Measurements from ENCODE around the gene TNPO2. TPM values are rescaled to one million over a fixed set of nuclear protein-coding genes. Genes with fewer than 3 reads are reported as not detected.

Gene TNPO2
- 70.6 TPM for total RNA-seq

DNA sequence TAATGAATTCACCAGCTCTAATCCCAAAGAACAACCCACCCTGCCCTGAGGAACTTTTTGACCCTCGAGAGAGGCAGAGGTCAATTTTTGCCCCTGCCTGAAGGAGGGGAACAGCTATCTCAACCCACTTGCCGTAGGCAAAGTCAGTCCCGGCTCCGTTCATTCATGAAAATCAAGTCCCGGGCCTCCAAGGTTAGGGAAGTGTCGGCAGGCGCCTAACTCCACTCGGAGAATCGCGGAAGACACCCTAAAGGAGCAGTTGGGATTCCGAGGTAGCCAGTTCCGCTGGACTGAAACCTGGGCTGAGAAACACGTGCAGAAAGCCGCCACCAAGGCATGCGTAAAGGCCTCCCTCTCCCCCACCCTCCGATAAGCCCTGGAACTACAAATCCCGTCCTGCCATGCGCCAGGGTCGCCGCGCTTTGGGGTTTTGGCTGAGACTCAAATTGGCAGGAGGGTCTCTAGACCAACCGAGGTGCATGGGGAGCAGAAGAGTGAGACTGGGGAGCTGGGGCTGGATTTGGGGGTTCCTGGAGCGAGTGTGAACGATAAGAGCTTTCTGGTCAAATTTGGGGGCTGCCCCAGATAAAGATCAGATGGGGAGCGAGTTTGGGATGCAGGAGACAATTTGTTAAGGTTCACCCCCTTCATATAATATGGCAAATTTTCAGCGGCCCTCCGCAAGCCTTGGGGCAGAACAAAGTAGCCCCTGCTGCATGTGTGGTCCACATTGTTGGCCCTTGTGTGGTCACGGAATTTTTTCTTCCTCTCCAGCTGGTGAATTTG lies at the start of gene TNPO2:
TSS of gene TNPO2 (minus strand) at position 292 of the 786 bp plus-strand sequence. CDS start 2,955 bp downstream, outside the sequence.
- ATAC-seq (peak; percentile 66), DNase-seq (ENCODE audit: low spot score) (no peak)
- intact Hi-C loops (cut with DNase I): no loop called here

DNA sequence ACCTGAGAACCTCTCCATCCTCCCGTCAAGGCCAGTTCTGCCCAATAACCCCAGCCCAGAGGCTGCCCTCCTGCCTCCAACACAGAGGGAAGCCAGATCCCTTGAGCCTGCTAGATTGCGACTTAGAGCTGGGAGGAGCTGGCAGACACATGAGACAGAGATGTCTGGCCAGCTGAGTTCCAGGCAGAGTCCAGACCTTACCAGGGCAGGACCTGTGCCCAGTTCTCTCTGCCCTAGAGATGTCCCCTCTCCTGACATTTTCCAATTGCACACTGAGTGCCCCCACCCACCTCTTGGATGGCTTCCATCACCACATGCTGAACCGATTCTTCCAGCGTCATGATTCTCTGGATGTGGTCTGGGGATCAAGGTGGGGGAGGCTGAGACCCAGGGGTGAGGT lies 48.6 kb upstream of the TNPO2 start:
- DNase-seq (ENCODE audit: low spot score) (no peak), ATAC-seq (no peak)
- intact Hi-C loops (cut with DNase I): no loop called here

DNA sequence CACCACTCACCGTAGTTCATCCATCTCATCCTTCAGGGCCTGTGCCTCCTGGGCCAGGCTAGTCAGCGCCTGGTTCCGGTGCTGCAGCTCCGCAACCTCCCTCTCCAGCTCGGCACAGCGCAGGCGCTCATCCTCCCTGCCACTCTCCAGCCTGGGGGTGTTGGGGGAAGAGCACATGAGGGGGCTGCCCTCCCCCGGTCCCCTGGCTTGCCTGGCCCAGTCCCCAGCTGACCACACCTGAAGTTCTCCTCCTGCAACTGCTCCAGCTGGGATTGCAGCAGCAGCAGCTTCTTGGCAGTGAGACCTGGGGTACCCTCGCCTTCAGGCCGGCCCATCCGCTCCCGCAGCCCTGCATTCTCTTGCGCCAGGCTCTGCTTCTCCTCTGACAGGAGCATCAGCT lies 47.2 kb upstream of the TNPO2 start:
- no peak for ATAC-seq
- intact Hi-C loops (cut with DNase I): no loop called here
- no peak for DNase-seq (ENCODE audit: low spot score)

DNA sequence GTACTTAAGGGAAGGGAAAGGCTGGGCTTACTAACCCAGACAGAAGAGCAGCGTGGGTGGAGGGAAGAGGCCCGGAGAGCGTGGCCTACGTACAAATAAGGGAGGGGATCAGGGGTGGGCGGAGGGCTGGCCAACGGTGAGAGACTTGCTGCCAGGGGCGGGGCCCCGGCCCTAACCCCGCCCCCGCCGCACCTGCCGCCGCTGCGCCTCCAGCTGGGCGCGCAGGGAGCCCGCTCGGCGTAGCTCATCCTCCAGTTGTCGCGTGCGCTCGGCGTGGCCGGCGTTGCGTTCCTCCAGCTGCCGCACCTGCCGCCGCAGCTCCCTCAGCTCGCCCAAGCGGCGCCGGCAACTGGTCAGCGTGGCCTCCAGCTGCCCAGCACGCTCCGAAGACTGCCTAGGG lies 46.0 kb upstream of the TNPO2 start:
- intact Hi-C loops (cut with DNase I): no loop called here
- no peak for DNase-seq (ENCODE audit: low spot score)
- ATAC-seq: no peak

DNA sequence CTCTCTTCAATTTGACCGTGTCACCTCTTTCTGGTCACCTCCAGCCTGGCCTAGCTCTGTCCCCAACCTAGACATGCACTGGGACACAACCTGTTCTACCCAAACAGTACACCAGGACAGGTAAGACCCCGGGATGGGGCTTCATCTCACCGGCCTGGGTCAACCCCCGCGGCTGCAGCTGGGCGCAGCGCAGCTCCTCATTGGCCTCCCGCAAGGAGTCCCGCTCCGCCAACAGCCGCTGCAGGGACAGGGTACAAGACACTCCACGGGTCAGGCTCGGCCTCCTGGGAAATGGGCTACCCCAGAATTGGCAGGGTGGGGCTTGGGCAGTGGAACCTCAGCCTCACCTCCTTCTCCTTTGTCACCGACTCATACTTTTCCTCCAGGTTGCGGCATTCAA lies 43.9 kb upstream of the TNPO2 start:
- DNase-seq (ENCODE audit: low spot score) (no peak), ATAC-seq (no peak)
- intact Hi-C loops (cut with DNase I): no loop called here

DNA sequence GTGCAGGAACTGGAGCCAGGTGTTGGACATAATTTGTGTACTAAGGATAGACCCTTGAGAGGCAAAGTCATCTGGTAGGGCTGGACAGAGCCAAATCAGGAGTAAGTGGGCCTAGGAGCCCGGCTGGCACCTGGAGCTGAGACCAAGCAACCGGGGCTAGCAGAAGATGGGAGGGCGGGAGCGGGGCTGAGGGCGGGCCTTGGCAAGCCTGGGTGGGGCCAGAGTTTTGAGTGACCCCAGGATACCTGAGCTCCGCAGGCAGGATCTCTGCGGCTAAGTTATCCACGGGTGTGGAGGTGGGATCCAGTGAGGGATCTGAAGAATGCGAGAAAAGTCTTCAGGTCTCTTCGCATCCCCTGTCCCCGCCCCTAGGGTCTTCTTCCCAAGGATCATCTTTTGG lies 43.4 kb upstream of the TNPO2 start:
- intact Hi-C loops (cut with DNase I): no loop called here
- DNase-seq (ENCODE audit: low spot score) (no peak), ATAC-seq (no peak)

DNA sequence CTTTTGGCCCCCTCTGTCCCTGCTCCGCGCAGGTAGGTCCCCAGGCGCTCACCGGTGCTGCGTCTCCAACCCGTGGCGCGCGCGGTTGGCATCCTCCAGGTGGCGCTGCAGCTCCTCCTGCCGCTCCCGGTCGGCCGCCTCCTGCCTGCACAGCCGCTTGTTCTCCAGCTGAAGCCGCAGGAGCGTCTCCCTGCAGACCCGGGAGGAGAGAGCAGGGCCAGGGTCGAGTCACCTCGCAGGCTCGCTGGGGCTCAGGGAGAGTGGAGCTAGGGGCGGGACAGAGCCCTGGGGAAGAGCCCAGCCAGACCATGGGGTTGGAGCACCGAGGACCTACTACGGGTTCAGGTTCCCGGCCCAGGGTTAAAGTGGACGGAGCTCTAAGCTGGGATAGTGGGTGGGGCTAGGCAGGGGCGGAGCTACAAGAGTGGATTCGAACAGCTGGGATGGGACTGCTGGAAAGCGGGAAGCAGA lies 42.4 kb upstream of the TNPO2 start:
- intact Hi-C loops (cut with DNase I): no loop called here
- ATAC-seq (peak; percentile 89), DNase-seq (ENCODE audit: low spot score) (peak; percentile 86)

DNA sequence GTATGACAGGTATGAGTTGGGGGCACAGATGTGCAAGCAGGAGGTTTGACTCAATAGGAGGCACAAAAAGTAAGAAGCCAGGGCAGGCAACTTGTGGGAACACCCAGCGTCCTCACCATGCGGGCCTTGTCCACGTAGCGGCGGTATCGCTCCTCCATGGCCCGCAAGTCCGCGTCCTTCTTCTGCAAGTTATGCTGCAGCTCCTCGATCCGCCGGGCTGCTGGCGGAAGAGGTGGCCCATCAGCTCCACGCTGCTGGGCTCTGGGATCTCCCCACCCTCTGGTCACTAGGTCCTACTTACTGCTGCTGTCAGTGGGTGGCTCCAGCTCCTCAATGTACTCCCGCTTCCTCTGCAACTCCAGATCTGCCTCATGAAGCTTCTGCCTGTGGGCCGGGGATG lies 41.0 kb upstream of the TNPO2 start:
- intact Hi-C loops (cut with DNase I): loop anchor here (5.0 kb wide), 1 partner anchor 38 kb away; the partner anchor contains the start of genes PRDX2 and THSD8

DNA sequence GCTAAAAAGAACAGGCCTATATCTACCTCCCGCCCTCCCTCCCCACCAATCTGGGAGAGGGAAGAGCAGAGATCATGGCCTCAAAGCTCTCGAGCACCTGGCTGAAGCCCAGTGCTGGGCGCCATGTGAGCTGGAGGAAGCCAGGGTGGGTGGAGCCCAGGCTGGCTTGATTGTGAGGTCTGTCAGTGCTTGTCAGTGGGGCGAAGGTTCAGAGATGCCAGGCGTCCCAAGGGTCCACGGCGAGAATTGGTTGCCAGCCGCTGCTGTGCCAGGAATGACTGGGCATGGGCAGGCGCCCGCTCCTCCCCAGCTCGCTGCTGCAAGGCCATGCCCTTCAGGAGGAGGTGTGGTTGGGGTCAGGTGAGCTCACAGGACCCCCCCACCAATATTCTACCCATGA lies 39.4 kb upstream of the TNPO2 start:
- ATAC-seq (peak; percentile 9), DNase-seq (ENCODE audit: low spot score) (no peak)
- intact Hi-C loops (cut with DNase I): loop anchor here (5.0 kb wide), 1 partner anchor 39 kb away; the partner anchor contains the start of genes PRDX2 and THSD8

More for the DNA sequence above, 41.0 kb upstream of the TNPO2 start:
- DNase-seq (ENCODE audit: low spot score) (no peak), ATAC-seq (no peak)

DNA sequence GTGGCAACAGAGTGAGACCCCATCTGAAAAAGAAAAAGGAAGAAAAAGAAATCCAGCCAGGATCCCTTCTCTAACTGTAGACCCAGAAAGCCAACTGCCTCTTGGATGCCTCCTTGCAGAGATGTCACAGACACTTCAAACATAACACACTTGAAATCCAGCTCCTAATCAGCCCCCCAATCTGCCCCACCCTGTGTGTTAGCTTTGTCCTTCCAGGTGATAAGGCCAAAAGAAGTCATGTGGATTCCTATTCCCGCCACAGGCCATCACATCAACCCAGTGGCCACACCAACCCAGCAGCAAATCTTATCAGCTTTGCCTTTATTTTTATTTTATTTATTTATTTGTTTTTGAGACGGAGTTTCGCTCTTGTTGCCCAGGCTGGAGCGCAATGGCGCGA lies 36.0 kb upstream of the TNPO2 start:
- ATAC-seq (no peak), DNase-seq (ENCODE audit: low spot score) (no peak)
- intact Hi-C loops (cut with DNase I): loop anchor here (5.0 kb wide), 2 partner anchors 43 to 88 kb away; partner anchors contain the start of genes PRDX2 and THSD8

DNA sequence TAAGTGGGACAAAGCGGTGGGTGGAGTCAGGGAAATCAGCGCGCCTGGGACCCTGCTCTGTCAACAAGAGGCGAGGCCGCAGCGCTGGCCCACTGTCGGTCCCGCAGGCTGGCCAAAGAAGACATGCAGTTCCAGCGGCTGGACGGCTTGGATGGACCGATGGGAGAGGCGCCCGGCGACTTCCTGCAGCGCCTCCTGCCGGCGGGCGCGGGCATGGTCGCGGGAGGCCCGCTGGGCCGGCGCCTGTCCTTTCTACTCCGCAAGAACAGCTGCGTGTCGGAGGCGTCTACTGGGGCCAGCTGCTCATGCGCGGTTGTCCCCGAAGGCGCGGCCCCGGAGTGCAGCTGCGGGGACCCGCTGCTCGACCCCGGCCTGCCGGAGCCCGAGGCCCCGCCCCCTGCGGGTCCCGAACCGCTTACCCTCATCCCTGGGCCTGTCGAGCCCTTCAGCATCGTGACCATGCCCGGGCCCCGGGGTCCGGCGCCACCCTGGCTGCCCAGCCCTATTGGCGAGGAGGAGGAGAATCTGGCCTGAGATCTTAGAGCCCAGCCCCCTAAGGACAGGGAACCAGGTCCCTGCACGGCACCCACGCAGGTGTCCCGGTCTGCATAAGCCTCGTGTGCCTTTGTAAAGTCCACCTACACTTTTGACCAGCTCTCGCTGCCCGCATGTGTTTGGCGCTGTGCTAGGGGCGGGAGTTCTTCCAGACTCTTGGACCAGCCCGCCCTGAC lies 34.0 kb upstream of the TNPO2 start:
- intact Hi-C loops (cut with DNase I): loop anchor here (5.0 kb wide), 1 partner anchor 90 kb away; no protein-coding TSS in a partner anchor
- DNase-seq (ENCODE audit: low spot score) (peak; percentile 74), ATAC-seq (peak; percentile 67)

DNA sequence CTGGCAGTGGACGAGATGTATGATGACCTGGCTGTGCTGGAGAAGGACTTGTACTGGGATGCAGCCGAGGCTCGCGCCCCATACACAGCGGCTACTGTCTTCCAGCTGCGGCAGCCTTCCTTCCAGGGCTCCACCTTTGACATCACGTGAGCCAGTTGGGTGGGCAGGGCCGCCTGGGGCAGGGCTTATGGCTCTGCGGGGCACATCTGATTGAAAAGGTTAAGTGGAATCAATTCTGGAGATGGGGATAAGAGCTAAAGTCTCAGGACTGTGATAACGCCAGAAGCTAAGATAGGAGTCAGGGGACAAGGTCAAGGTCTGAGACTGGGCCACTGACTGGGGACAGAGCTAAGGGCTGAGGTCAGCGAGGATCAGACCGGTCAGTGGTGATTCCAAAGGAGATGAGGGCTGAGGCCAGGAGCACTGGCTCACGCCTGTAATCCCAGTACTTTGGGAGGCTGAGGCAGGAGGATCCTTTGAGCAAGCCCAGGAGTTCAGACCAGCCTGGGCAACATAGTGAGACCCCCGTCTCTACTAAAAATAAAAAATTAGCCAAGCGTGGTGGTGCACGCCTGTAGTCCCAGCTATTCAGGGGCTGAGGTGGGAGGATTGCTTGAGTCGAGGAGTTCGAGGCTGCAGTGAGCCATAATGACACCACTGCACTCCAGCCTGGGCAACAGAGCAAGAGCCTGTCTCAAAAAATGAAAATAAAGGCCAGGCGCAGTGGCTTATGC lies 32.6 kb upstream of the TNPO2 start:
- intact Hi-C loops (cut with DNase I): loop anchor here (5.0 kb wide), 1 partner anchor 91 kb away; no protein-coding TSS in a partner anchor
- ATAC-seq: no peak
- DNase-seq (ENCODE audit: low spot score): no peak

DNA sequence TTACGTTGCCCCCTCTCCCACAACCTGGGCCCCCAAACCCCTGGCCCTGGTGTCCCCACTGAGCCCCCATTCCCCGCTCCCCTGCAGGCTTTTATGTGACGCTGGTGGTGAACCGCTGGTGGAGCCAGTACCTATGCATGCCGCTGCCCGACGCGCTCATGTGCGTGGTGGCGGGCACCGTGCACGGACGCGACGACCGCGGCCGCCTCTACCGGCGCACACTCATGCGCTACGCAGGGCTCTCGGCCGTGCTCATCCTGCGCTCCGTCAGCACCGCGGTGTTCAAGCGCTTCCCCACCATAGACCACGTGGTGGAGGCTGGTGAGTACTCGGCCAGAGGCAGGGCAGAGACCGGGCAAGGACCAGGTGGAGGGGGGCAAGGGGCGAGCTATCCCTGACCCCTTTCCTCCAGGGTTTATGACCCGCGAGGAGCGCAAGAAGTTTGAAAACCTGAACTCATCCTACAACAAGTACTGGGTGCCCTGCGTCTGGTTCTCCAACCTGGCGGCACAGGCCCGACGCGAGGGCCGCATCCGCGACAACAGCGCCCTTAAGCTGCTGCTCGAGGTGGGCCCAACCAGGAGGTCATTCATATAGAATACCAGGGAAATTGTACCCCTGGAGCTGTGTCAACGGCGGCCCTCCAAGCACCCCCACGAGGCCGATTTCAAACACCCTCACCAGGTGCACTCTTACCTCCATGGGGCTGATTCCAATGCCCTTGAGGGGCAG lies 30.9 kb upstream of the TNPO2 start:
- DNase-seq (ENCODE audit: low spot score): no peak
- ATAC-seq: no peak
- intact Hi-C loops (cut with DNase I): loop anchor here (5.0 kb wide), 1 partner anchor 93 kb away; no protein-coding TSS in a partner anchor

DNA sequence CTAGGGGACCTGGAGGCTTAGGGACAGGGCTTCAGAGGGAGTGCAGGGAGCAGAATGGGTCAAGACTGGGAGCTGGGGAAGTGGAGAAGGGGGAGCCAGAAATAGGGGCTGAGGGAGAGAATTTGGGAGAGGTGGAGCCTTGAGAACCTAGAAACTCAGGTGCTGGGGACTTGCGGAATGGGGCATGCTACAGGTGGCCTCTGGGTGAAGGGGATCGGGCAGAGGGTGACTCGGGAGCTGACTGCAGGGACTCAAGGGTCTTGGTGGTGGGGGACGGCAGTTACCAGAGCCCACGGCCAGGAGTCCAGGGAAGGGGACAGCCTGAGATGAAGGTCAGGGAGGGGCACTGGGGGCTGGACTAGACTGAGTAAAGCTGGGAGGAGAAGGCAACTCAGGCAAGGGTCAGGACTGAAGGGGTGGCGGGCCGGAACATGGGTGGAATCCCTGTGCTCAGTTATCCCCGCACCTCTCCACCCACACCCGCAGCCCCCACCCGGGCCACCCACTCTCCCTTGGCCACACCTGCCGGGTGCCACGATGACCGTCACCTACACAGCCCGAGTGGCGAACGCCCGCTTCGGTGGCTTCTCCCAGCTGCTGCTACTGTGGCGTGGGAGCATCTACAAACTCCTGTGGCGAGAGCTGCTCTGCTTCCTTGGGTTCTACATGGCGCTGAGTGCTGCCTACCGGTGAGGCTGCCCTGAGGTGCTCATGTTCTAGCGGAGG lies 28.5 kb upstream of the TNPO2 start:
- intact Hi-C loops (cut with DNase I): no loop called here
- DNase-seq (ENCODE audit: low spot score): no peak
- no peak for ATAC-seq

DNA sequence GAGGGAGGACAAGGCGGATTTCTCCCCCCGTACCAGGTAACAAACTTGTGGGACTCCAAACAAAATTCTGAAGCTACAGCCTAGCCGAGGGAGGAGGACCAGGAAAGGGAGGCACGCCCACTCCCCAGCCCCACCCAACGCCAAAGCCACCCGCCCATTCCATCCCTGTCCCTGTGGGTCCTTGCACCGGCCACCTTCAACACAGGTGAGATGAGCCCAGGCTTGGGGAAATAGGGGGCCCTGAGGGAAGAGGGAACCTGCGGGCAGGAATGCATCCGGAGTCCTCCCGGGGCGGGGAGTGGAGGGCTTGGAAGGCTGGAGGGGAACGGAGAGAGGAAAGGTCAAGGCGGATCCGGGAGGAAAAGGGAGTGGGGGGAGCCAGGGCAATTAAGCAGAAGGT lies 27.9 kb upstream of the TNPO2 start, which contains the start of gene BEST2:
TSS of gene BEST2 (plus strand) at position 157 of the 400 bp plus-strand sequence. CDS start 802 bp downstream, outside the sequence.
- intact Hi-C loops (cut with DNase I): no loop called here
- DNase-seq (ENCODE audit: low spot score) (no peak), ATAC-seq (no peak)

DNA sequence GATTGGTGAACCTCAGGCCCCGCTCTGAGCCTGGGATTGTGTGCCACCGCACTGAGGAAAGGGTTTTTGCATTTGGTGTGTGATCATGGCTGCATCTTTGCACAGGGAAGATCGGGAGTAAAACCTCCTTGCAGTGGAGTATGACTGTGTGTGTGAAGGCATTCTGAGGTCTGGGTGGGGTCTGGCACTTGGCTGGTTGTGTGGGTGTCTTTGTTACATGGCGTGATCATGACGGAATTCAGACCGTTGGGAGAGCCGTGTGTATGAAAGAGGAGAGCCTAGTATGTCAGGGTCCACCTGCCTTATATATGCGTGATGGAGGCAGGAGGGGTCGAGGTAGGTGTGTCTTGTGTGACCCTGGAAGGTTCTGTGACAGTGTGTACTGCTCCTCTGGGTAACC lies 27.1 kb upstream of the TNPO2 start:
- ATAC-seq (no peak), DNase-seq (ENCODE audit: low spot score) (no peak)
- intact Hi-C loops (cut with DNase I): no loop called here

DNA sequence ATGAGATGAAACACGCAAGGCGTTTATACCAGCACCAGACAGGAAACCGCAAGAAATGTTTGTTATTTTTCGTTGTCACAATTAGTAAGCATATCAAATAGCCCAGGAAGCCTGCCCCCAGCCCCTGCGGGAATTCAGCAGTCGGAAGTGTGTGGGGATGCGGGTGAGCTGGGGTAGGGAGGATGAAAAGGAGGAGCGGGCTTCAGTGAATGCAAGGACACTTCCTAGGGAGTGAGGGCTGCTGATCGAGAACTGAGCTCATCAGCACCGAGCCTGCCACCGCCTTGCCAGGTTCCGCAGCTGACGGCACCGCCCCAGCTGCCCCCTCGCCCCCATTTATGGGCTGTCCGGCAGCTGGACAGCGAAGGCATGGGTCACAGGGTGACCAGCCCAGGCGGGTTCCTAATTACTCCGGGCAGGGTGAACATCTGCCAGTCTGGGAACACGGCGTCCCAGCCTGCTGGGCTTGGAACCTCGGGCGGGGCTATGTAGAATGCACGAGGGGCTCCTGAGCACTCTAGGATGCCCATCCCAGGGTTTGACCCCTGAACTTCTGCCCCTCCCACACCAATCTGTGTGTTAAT lies 26.3 kb upstream of the TNPO2 start:
- peak; percentile 40 for ATAC-seq
- intact Hi-C loops (cut with DNase I): no loop called here

More for the DNA sequence above, 26.3 kb upstream of the TNPO2 start:
- DNase-seq (ENCODE audit: low spot score): no peak
